ENCODE data around the gene ETFDH.

DNA sequence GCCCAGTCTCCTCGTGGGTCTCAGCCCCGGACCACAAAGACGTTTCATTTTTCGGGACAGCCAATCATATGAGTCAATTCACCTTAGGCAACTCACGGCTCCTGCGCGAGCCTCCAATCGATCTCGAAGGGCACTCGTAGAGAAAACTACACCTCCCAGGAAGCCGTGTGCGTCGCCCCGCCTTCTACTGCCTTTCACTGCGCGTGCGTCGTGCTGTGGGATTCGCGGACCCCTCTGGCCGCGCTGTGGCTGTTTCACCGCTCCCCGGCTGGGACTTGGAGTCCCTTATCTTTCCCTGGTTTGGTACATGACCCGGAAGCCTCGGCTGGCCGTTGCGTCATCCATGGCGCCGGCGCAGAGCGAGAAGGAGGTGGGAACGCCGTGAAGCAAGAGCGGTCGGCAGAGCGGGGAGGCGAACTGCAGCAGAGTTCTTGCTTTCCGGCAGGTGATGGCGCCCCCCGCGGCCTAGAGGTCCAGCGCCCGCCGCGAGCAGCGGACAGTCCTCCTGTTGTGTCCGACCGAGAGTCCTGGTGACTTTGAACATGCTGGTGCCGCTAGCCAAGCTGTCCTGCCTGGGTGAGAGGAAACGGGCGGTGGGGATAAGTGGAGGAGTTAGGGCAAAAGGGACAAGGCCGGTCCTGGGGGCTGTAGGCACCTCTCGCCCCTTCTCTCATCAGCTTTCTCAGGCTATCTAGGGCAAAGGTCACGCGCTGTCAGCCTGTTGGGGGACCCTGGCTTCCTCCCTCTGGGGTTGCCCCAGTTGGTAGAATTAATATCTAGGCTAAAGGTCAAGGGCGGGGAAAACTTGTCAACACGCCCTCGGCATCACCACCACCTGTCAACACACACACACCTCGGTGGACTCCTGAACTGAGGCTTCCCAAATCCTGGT lies at the start of gene ETFDH:
- peak; percentile 80 to 95 for TF ChIP-seq POLR2A (IDR thresholded peaks at IDR 0.05)
- TF ChIP-seq, protein P1, sequence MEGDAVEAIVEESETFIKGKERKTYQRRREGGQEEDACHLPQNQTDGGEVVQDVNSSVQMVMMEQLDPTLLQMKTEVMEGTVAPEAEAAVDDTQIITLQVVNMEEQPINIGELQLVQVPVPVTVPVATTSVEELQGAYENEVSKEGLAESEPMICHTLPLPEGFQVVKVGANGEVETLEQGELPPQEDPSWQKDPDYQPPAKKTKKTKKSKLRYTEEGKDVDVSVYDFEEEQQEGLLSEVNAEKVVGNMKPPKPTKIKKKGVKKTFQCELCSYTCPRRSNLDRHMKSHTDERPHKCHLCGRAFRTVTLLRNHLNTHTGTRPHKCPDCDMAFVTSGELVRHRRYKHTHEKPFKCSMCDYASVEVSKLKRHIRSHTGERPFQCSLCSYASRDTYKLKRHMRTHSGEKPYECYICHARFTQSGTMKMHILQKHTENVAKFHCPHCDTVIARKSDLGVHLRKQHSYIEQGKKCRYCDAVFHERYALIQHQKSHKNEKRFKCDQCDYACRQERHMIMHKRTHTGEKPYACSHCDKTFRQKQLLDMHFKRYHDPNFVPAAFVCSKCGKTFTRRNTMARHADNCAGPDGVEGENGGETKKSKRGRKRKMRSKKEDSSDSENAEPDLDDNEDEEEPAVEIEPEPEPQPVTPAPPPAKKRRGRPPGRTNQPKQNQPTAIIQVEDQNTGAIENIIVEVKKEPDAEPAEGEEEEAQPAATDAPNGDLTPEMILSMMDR (IDR thresholded peaks at IDR 0.05): peak; percentile 49 to 72 (median 62)

Data from Peyer's patch (tissue), 4 donors.